Skeletal muscle cell (primary cell): Measurements from ENCODE around the gene NRG3.

Experiments
- DNase-seq: peaks from one replicate; pipeline ENCODE4 v3.0.0-alpha.2; 2010; ENCODE audit warnings: low read depth
- H3K4me3 ChIP-seq: 2 replicates; pipeline ENCODE4 v1.5.1; 2011; ENCODE audit warnings: low read depth, mild to moderate bottlenecking, control low read depth, low read length, moderate library complexity

The NRG3 gene

DNA sequence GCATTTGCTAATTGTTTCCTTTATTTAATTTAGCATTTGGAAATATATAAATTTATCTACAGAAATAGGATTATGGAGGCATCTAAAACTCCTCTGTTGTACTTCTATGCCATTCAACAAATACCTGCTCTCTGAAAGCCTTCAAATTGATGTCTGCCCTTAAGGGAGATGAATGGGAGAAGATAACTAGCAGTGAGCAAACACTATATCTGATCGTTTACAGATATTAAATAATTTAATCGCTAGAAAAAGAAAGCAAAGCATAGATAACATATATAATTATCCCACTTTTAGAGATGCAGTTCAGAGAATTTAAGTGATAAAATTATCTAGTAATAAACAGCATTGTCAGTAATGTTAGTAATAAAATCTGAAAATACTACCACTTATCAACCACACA lies 524.9 kb downstream of the NRG3 start:
- H3K4me3 ChIP-seq: no peak overlapping the region
- no peak for DNase-seq

DNA sequence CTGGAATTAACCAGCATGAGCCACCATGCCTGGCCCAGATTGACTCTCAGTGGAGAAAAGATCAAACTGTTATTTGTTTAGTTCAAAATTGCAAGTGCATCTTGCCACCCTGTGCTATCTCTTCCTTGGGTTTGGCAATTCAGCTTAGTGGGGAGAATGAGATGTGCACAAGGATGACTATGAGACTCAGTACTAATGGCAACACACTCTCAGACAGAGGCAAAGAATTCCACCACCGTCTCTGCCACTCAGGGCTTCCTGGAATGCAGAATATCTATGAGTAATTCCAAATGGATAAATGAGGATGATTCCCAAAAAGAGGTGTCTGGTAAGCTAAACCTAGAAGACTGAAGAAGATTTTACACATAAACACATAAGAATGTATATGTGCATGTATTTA lies 525.8 kb downstream of the NRG3 start:
- no peak overlapping the region for H3K4me3 ChIP-seq
- no peak for DNase-seq

DNA sequence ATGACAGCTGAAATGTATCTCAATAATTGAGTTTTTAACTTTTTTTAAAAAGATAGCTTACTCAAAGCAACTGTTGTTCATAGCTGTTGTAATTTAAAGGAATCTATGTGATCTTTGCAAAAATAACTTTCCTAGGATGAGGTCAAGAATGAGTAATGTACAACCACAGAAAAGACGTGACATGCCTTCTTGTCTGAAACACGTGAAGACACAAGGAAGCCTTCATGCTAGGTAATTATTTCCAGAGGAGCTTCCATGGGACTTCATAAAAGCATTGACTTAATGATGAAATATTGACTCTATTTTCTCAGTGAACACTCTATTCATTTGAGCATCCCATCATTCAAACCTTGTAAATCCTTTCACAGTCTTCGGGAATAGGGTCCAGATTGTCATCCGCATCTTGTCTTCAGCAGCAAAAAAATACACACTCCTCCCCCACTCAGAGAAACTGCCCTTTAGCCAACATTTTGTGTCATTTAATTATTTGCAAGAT lies 528.0 kb downstream of the NRG3 start:
- no peak for DNase-seq
- H3K4me3 ChIP-seq: no peak overlapping the region

DNA sequence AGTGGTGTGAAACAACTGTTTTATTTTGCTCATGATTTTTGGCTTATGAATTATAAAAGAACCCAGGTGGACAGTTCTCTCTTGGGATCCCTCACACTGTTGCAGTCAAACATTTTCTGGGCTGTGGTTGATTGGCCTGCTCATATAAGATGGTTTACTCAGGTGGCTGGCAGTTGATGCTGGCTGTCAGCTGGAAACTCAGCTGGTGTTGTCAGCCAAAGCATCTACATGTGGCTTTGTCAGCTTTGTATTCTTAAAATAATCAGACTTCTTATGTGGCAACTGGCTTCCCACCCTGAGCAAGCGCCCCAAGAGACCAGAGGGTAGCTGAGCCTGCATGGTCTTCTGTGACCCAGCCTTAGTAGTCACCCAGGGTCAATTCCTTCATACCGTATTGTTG lies 534.7 kb downstream of the NRG3 start:
- no peak for DNase-seq
- H3K4me3 ChIP-seq: no peak overlapping the region

DNA sequence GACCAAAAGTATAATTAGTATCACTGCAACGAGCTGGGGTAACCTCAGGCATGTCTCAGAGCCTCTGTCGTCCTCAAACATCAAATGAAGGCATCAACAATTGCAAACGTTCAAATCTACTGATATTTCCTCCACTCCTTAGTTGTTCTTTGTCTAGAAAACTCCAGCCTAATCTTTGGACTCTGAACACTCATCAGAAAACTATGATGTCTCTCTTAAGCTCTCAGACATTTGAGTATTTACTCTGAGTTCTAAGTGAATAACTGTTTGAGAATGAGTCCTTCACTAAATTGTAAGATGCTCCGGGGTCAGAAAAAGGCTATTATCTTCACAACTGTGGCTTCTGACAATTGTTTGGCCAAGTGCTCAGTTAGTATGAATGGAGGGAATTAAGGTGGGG lies 536.4 kb downstream of the NRG3 start:
- no peak overlapping the region for H3K4me3 ChIP-seq
- no peak for DNase-seq

DNA sequence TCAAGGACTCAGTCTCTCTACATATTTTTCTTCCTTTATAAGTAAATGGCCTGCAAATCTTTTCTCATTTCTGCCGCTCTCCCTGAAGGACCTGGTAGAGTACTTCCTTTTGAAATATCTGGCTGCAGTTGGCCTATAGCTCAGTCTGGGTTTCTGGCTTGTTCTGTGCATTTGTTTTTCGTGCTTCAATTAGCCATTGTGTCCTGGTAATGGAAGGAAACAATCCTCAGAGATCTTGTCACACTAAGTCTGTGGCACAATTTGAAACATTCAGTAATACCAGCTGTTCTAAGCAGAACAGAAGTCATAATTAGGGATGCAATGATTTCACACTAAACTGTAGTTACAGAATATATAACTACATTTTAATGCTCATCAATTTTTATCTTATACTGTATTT lies 545.0 kb downstream of the NRG3 start:
- no peak overlapping the region for H3K4me3 ChIP-seq
- no peak for DNase-seq

DNA sequence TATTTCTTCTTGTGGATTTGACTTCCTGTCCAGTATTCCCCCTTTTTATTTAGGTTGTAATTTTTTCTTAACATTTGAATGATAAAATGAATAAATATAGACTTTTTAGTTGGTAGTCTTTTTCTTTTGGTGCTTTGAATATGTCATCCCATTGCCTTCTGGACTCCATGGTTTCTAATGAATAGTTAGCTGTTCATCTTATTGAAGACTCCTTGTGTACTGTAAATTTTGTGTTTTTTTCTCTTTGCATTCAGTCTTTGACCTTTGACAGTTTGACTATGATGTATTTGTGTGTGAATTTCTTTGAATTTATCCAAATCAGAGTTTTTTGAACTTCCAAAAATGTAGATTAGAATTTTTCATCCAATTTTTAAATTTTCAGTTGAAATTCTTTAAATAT lies 554.3 kb downstream of the NRG3 start:
- DNase-seq: no peak

DNA sequence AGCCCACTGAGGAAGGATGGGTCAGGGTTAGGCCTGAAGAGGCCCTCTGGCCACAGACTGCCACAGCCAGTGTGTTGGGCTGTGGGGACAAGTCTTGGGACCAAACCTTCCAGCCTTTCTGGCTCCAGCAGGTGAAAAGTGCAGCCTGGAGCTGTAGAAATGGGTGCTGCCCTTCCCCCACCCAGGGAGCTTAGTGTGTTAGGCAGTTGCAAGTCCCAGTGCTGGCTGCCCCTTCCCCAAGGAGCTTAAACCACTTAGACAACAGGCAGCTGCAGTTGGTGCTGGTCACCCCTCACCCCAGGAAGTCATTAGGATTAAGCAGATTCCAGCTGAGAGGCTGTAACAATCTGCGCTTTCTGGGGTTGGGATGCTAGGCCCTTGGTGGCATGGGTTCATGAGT lies 563.3 kb downstream of the NRG3 start:
- no peak overlapping the region for H3K4me3 ChIP-seq
- DNase-seq: no peak

More for the DNA sequence above, 554.3 kb downstream of the NRG3 start:
- H3K4me3 ChIP-seq: no peak overlapping the region

DNA sequence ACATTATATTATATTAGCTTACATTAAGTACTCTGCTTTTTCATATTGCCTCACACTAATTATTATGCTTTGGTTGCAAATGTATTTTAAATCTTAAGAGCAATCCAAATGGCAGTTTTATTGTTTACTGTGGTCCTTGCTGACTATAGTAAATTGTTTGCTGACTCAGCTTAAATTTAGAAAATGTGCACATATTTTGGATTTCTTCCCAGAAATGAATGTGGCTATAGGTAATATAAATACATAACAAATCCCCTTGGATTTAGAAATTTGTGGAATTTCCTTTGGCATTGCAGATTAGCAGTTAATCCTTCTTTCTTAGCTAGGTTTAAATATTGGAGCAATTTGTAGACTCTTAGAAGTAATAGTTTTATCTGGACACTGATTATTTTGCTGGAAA lies 565.8 kb downstream of the NRG3 start:
- no peak overlapping the region for H3K4me3 ChIP-seq
- no peak for DNase-seq

DNA sequence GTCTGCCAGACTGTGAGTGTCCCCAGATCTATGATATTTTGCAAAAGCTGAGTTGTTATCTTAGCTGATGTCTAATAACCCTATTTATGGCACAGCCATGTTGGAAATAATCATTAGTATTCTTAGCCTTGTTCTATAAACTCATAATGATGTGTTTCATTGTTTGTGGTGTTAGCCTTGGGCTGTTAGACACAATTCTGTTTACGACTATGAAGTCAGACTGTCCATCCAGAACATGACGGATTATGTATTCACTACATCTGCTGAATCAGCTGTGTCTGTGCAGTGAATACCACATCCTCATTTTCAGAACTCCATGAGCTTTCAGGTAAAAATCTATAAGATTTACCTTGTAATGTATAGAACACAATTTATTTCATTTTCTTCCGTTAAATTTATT lies 577.1 kb downstream of the NRG3 start:
- H3K4me3 ChIP-seq: no peak overlapping the region
- no peak for DNase-seq

DNA sequence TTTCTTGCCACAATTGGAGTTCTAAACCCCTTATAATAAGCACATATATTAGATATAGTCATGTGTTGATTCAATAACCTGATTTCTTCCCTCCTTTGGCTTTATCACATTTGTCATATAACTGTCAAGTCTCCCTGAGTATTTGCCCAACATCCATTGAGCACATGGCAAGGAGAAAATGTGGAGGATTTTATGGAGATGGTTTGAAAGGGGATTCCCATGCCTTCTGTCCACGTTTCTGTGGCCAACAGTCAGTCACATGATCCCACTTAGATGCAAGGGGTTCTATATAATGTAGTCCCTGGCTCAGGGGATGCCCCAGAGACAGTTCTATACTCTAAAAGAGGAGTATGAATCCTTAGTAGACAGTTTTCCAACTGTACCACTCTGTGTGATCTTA lies 577.7 kb downstream of the NRG3 start:
- no peak for DNase-seq
- no peak overlapping the region for H3K4me3 ChIP-seq

DNA sequence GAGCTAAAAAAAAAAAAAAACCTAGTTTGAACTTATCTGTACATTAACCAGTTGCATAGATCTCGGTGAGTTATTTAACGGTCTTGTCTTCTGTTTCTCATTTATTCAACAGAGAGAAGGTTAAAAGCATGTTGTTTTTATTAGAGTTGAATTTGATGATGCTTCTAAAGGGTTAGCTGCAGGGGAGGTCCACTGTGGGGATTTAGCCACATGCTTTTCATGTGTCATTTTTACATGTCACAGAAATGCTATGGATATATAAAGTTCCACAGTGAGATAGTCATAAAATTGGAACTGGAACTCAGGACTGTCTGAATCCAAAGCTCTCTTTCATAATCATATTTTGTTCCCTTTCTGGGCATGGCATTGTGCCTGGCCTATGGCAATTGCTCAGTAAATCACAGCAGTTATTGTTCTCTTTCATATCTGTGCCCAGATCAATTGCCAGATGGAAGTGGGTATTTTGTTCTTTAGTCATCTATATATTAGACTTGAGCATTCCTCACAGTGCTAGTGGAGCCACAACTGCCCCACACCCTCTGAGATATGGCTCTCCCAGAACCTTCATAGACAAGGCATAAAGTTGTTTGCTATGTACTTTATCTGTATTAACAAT lies 578.8 kb downstream of the NRG3 start:
- no peak for DNase-seq
- no peak overlapping the region for H3K4me3 ChIP-seq

DNA sequence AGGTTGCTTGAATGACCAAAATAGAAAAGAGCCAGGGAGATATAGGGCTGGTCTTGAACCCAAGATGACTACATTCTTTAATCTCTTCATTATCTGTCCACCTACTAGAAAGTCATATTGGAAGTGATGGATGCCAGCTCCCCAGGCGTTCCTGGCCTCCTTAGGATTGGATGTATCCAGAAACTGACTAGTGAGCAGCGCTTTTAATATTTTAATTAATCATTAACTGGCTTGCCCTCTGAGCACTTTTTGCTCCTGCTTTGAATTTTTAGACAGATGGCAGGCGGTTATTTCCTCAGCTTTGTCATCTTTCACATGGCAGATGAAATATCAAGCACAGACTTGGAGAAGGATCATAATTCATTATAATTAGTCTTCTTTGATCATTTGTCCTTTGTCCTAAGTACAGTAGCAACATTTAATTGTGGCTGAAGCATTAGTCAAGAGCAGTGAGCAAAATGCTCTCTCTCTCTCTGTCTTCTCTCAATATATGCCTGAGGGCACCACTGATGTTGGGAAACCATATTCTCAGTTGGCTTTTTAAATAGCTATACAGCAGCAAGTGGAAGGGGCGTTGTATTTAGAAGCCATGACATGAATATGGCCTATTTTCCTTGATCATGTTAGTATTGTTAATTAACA lies 588.0 kb downstream of the NRG3 start:
- no peak overlapping the region for H3K4me3 ChIP-seq
- DNase-seq: no peak

DNA sequence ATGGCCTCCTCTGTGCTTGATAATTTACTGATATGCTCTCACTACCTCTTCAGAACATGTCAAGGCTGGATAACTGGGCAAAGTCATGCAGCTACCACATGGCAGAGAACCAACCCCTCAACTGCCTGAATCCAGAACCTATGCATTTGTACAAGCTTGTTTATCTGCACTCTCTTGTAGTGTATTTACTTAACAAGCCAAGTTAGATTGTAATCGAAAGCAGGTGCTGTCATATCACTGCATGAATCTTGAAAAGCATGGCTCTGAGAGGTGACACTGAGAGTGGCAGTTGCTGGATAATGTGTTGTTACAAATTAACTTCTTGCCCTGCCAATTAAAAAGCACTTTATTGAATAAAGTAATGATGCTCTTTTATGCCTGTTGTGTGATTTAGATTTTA lies 588.6 kb downstream of the NRG3 start:
- no peak for DNase-seq
- H3K4me3 ChIP-seq: no peak overlapping the region

DNA sequence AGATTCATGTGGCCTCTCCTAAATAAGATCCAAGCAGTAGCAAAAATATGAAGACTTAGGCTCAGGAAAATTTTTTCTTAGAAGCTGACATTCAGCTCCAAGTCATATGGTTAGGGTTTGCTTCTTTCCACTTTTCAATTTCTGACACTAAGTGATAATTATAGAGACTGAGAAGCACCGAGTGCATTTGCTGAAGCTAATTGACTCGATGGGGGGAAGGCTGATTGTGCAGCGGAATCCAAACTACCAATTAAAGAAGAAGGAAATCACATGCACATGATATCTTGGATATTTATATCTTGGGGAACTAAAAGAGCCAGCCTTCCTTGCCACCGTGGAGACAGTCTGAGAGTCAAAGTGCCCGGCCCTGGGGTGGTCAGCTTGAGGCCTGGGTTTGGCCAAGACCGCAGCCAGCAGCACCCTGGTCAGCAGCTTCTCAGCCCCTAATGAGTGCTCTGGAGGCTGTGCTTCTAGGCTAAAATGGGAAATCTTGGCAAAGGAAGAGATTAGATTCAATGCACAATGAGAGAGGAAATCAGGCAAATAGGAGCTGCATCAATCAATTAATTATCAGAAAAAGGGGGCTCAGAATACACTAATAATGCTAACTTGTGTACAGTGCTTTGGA lies 589.3 kb downstream of the NRG3 start:
- DNase-seq: no peak
- H3K4me3 ChIP-seq: no peak overlapping the region

DNA sequence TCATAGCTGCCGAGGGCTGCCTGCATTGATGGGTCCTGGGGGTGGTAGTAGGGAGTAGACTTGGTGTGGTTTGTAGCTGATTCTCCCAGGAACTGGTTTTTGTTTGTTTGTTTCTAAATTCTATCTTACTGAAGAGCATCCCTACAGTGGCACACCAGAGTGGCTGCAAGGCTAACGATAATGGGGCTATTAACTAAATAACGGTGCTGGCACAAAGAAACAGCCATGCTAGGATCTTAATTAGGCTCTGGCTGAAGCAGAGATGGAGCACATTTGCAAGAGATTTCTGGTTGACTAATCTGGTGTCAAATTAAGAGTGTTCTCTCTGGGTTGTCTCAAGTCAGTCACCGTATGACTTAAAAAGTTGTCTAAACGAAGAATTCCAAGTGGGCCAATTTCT lies 590.0 kb downstream of the NRG3 start:
- no peak for DNase-seq
- no peak overlapping the region for H3K4me3 ChIP-seq

DNA sequence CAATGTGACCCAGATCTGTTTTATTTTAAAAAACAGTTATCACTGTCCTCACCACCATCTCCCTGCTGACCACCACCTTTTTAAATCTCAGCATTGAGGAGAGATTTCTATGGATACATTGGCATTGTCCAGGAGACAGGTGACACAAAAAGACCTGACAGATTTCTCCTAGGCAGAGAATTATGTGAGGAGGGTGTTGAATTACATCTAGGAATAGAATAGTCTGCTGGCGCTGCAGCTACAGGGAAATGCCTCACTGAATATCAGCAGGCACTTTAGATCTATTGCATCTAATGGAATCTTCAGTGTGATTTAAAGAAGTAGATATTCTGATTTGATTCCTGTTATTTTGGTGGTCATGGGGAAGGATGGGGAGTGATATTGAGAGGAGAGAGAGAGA lies 593.5 kb downstream of the NRG3 start:
- DNase-seq: no peak
- H3K4me3 ChIP-seq: no peak overlapping the region

DNA sequence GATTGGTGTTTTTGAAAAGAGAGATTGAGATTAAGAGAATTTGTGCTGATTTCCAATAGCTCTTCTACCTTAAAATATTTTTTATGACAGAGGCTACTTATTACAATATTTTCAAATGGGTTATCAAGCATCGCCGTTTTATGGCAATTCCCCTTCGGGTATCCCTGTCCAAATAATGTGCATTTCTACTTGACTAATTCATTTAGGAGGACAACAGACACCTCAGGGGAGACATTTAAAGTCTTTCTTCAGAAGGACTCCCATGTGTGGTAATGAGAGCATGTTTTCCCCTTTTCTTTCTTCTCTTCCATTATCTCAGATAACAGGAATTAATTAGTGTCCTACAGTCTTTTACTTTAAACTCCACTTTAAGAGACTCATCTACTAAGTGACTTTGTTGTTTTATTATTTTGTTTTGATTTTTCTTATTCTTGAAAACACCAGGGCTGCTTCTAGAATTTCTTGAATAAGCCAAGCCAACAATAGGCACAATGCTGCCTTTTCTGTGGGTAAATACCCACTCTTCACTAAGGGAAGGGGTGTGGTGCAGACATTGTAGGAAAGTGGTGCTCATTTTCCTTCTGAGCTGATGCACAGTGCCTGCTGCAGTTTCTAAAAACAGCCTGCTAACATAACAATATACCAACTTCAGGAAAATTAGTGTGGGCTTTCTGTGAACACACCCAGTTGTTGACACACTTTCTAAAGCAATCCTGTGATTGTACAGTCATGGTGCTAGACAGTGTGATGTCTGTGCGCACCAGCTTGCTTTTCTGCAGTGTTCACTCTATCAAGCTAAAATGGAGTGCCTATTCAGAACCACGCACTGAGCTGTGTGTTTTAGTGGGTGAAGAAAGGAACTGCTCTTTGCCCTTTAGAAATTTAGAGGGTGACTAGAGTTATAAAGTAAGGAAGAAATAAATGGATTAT lies 597.7 kb downstream of the NRG3 start:
- DNase-seq: no peak
- H3K4me3 ChIP-seq: no peak overlapping the region

DNA sequence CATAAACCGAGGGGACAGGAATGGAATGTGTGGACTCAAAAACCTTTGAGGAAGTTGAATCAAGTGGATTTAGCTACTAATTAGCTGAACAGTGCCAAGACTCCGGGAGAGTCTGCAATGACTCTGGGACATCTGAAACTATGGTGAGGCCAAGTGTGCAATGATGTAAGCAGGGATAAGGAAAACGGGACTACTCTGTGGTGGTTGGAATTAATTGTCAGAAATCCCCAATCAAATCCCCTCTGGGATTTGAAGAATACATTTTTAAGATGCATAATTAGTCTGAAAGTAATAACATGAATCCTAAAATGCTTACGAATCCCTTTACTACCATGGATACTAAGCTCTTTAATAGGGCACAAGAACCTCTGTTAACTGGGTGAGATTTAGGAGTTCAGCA lies 602.8 kb downstream of the NRG3 start:
- H3K4me3 ChIP-seq: no peak overlapping the region
- DNase-seq: no peak

DNA sequence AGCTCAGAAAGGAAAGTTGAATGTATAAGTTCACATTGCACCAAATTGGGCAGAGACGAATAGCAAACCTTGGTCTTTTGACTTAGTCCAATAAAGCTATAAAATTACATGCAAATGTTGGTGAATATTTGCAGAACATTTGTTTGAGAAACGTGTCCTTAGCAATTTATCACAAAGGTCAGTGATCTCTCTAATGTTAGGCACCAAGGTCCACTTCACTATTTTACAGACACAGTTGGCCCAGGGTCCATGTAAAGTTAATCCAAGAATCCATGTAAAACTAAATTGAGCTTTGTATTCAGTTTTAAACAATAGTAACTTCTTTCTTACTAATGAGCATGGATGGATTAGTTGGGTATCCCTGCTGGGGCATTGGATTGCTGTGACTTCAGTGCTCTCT lies 617.7 kb downstream of the NRG3 start:
- H3K4me3 ChIP-seq: no peak overlapping the region
- no peak for DNase-seq
